HepG2 (cell line): ENCODE measurements around the gene ABT1. TPM values are rescaled to one million over a fixed set of nuclear protein-coding genes. Genes with fewer than 3 reads are reported as not detected.
A peak's percentile ranks its signal among the peaks of the same experiment; 100 is the strongest.

Experiments
- ATF1 ChIP-seq: IDR thresholded peaks from 2 replicates; pipeline ENCODE4 v1.6.1; 2016; ENCODE audit warnings: mild to moderate bottlenecking, control low read depth
- CHCHD3 ChIP-seq: sonication (generic); formaldehyde crosslinking; IDR thresholded peaks from 2 replicates; pipeline ENCODE4 v1.8.0; 2022; ENCODE audit warnings: mild to moderate bottlenecking, missing genetic modification reagents, moderate library complexity
- CHD2 ChIP-seq: IDR thresholded peaks from 2 replicates; pipeline ENCODE4 v1.6.1; 2011; ENCODE audit warnings: low read depth, low read length, improper control_type of control experiment
- CREB1 ChIP-seq, 2 experiments: fragments of 450-650 bp in 1 of 2; IDR thresholded peaks; 2 replicates each; pipeline ENCODE4 v1.6.1; 2016 to 2017; ENCODE audit warnings: control low read depth in 1 of 2, mild to moderate bottlenecking in 1 of 2, missing compliant biosample characterization in 1 of 2, missing genetic modification characterization in 1 of 2
- GPBP1L1 ChIP-seq: sonication (generic); formaldehyde crosslinking; IDR thresholded peaks from 2 replicates; pipeline ENCODE4 v1.5.0; 2020; ENCODE audit warnings: mild to moderate bottlenecking, missing genetic modification reagents
- HNF4A ChIP-seq: sonication (generic); formaldehyde crosslinking; IDR thresholded peaks from 2 replicates; pipeline ENCODE4 v1.4.0; 2020; ENCODE audit warnings: missing genetic modification reagents
- KDM1A ChIP-seq: IDR thresholded peaks from 2 replicates; pipeline ENCODE4 v1.6.1; 2016; ENCODE audit warnings: missing compliant biosample characterization
- MXI1 ChIP-seq: IDR thresholded peaks from 3 replicates; pipeline ENCODE4 v1.6.1; 2012; ENCODE audit warnings: low read depth, low read length, inconsistent platforms, borderline replicate concordance
- NCOA2 ChIP-seq: sonication (generic); formaldehyde crosslinking; IDR thresholded peaks from 2 replicates; pipeline ENCODE4 v1.8.0; 2022; ENCODE audit warnings: inconsistent platforms
- NFKB2 ChIP-seq: sonication (generic); formaldehyde crosslinking; IDR thresholded peaks from 2 replicates; pipeline ENCODE4 v1.4.0; 2020; ENCODE audit warnings: missing genetic modification reagents, borderline replicate concordance
- NR2F6 ChIP-seq, 2 experiments: IDR thresholded peaks; 2 replicates each; pipeline ENCODE4 v1.6.1; 2016; ENCODE audit warnings: antibody characterized with exemption in 1 of 2, mild to moderate bottlenecking in 1 of 2
- RFX3 ChIP-seq: IDR thresholded peaks from 2 replicates; pipeline ENCODE4 v1.6.1; 2016; ENCODE audit warnings: missing biosample characterization, missing genetic modification reagents
- STAG1 ChIP-seq: sonication (generic); formaldehyde crosslinking; IDR thresholded peaks from 2 replicates; pipeline ENCODE4 v1.4.0; 2020; ENCODE audit warnings: missing genetic modification reagents
- YEATS4 ChIP-seq: sonication (generic); formaldehyde crosslinking; IDR thresholded peaks from 2 replicates; pipeline ENCODE4 v1.4.0; 2020; ENCODE audit warnings: missing genetic modification reagents, borderline replicate concordance
- ZBTB4 ChIP-seq: sonication (generic); formaldehyde crosslinking; IDR thresholded peaks from 2 replicates; pipeline ENCODE4 v1.4.0; 2020; ENCODE audit warnings: missing genetic modification reagents, mild to moderate bottlenecking, borderline replicate concordance
- ZNF138 ChIP-seq: sonication (generic); formaldehyde crosslinking; IDR thresholded peaks from 2 replicates; pipeline ENCODE4 v1.5.0; 2020; ENCODE audit warnings: mild to moderate bottlenecking, low read depth, missing genetic modification reagents
- ZNF17 ChIP-seq: sonication (generic); formaldehyde crosslinking; IDR thresholded peaks from 2 replicates; pipeline ENCODE4 v1.5.0; 2020; ENCODE audit warnings: mild to moderate bottlenecking, missing genetic modification reagents
- ZNF207 ChIP-seq: fragments of 450-650 bp; IDR thresholded peaks from 2 replicates; pipeline ENCODE4 v1.6.1; 2016; ENCODE audit warnings: antibody characterized with exemption, borderline replicate concordance
- ZNF251 ChIP-seq: sonication (generic); formaldehyde crosslinking; IDR thresholded peaks from 2 replicates; pipeline ENCODE4 v1.9.0; 2021; ENCODE audit warnings: mild to moderate bottlenecking, missing genetic modification reagents
- ZNF274 ChIP-seq: sonication (generic); formaldehyde crosslinking; IDR thresholded peaks from 2 replicates; pipeline ENCODE4 v1.5.1; 2020; ENCODE audit warnings: mild to moderate bottlenecking, missing genetic modification reagents
- ZNF44 ChIP-seq: sonication (generic); formaldehyde crosslinking; IDR thresholded peaks from 2 replicates; pipeline ENCODE4 v1.5.1; 2020; ENCODE audit warnings: mild to moderate bottlenecking, missing genetic modification reagents
- ZNF678 ChIP-seq: sonication (generic); formaldehyde crosslinking; IDR thresholded peaks from 2 replicates; pipeline ENCODE4 v1.4.0; 2020; ENCODE audit warnings: mild to moderate bottlenecking, missing genetic modification reagents
- ZNF788 ChIP-seq: sonication (generic); formaldehyde crosslinking; IDR thresholded peaks from 2 replicates; pipeline ENCODE4 v1.5.0; 2020; ENCODE audit warnings: mild to moderate bottlenecking, missing genetic modification reagents, borderline replicate concordance
- polyA plus RNA-seq, 8 experiments: library from polyadenylated mRNA; depleted of rRNA in 3 of 8; stranded (reverse) in 7 of 8; unstranded in 1 of 8; fragments of >200 nt; fragmentation: Illumina TruSeq in 4 of 8; extraction: Trizol in 4 of 8; gene quantifications; 2 replicates each; pipeline versions ENCODE4 v1.2.1 to v1.2.3, GENCODE V29; 2011 to 2016; ENCODE audit warnings: low read depth in 4 of 8, missing spikeins in 1 of 8, mixed read lengths in 1 of 8; ENCODE audit not compliant: insufficient read depth in 1 of 8
- total RNA-seq, 5 experiments: library from RNA; depleted of rRNA; stranded (reverse); fragments of >200 nt; fragmentation: Illumina TruSeq; extraction: Trizol; gene quantifications; 2 replicates each; pipeline ENCODE4 v1.2.3, GENCODE V29; 2016; ENCODE audit warnings: low read depth in 1 of 5
- TF ChIP-seq, protein P1 (sequence below): sonication (generic); formaldehyde crosslinking; IDR thresholded peaks from 2 replicates; pipeline ENCODE4 v1.5.1; 2020; ENCODE audit warnings: mild to moderate bottlenecking, moderate library complexity, missing genetic modification reagents

ABT1 gene
- total and polyA plus RNA-seq, 2 of the 13 experiments (the other 11 are each of a cell fraction or from before 2014, with no cell fraction given) = 38.4 TPM

GRCh38 chr6:26568601-26569432 lies 27.9 kb upstream of the ABT1 start (continued):
- TF ChIP-seq GPBP1L1 (CRISPR knock-in tag) (no peak), CHCHD3 (CRISPR knock-in tag) (no peak), STAG1 (CRISPR knock-in tag) (peak; percentile 21; the same call in 1 of the 2 replicates), YEATS4 (CRISPR knock-in tag) (no peak), CHD2 (no peak), NFKB2 (CRISPR knock-in tag) (0 out of 2 replicates have a peak, but pooled peaks have one; percentile 47), RFX3 (CRISPR knock-in tag) (peak; percentile 37; the same call in 1 of the 2 replicates), ZNF138 (CRISPR knock-in tag) (no peak), HNF4A (CRISPR knock-in tag) (no peak), NR2F6 (IDR thresholded peaks at IDR 0.05) (no peak; the same call in 1 of the 2 replicates), NR2F6 (CRISPR knock-in tag; IDR thresholded peaks at IDR 0.05) (peak; percentile 71), ZNF678 (CRISPR knock-in tag) (no peak), ZNF788 (CRISPR knock-in tag) (peak; percentile 76; the same call in 1 of the 2 replicates), ATF1 (CRISPR knock-in tag) (no peak), ZNF17 (CRISPR knock-in tag) (no peak), MXI1 (peak; percentile 68; the same call in 1 of the 3 replicates), KDM1A (CRISPR knock-in tag) (peak; percentile 94), ZNF251 (CRISPR knock-in tag) (no peak), ZBTB4 (CRISPR knock-in tag) (no peak), CREB1 (IDR thresholded peaks at IDR 0.05) (peak; percentile 68), CREB1 (CRISPR knock-in tag; IDR thresholded peaks at IDR 0.05) (peak; percentile 66), ZNF44 (peak; percentile 85; the same call in 1 of the 2 replicates), ZNF274 (CRISPR knock-in tag) (no peak), ZNF207 (no peak), NCOA2 (peak; percentile 55)
- TF ChIP-seq, protein P1, sequence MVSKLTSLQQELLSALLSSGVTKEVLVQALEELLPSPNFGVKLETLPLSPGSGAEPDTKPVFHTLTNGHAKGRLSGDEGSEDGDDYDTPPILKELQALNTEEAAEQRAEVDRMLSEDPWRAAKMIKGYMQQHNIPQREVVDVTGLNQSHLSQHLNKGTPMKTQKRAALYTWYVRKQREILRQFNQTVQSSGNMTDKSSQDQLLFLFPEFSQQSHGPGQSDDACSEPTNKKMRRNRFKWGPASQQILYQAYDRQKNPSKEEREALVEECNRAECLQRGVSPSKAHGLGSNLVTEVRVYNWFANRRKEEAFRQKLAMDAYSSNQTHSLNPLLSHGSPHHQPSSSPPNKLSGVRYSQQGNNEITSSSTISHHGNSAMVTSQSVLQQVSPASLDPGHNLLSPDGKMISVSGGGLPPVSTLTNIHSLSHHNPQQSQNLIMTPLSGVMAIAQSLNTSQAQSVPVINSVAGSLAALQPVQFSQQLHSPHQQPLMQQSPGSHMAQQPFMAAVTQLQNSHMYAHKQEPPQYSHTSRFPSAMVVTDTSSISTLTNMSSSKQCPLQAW (CRISPR knock-in tag) = 0 out of 2 replicates have a peak, but pooled peaks have one; percentile 38
